ENCODE measurements around the gene MDH2.

GRCh38 chr7:76011442-76011861 lies 36.5 kb upstream of the MDH2 start:
- TF ChIP-seq FOXM1 (IDR thresholded peaks at IDR 0.05; ENCODE audit: borderline replicate concordance, low read depth) = no peak
- no peak for TF ChIP-seq CREB1 (IDR thresholded peaks at IDR 0.05; ENCODE audit: low read depth)
- TF ChIP-seq EP300 (IDR thresholded peaks at IDR 0.05; ENCODE audit: borderline replicate concordance) = no peak
- no peak for TF ChIP-seq TAF1 (IDR thresholded peaks at IDR 0.05; ENCODE audit: low read depth)
- no peak for TF ChIP-seq YY1 (IDR thresholded peaks at IDR 0.05; ENCODE audit: low read depth)
- TF ChIP-seq REST (IDR thresholded peaks at IDR 0.05; ENCODE audit: low read depth) = no peak
- TF ChIP-seq ZBTB7A (IDR thresholded peaks at IDR 0.05; ENCODE audit: low read depth) = no peak
- TF ChIP-seq CEBPB (IDR thresholded peaks at IDR 0.05) = no peak
- TF ChIP-seq USF1 (IDR thresholded peaks at IDR 0.05) = no peak
- no peak for TF ChIP-seq EGR1 (IDR thresholded peaks at IDR 0.05)
- TF ChIP-seq RAD21 (IDR thresholded peaks at IDR 0.05; ENCODE audit: low read depth) = no peak
- no peak for TF ChIP-seq TCF12 (IDR thresholded peaks at IDR 0.05; ENCODE audit: low read depth)
- no peak for TF ChIP-seq TEAD4 (IDR thresholded peaks at IDR 0.05)
- no peak for TF ChIP-seq NFIC (IDR thresholded peaks at IDR 0.05)
